ENCODE data around the gene AIPL1. TPM values are rescaled to one million over a fixed set of nuclear protein-coding genes. Genes with fewer than 3 reads are reported as not detected.

Gene AIPL1
- total RNA-seq, 5 donors from 2014 or later (not counting 1 experiment from before 2014, with no cell fraction given), result not detected

GRCh38 chr17:6468051-6468790 lies 33.3 kb upstream of the AIPL1 start:
- Histone ChIP-seq H3K27me3 (replicated peaks in 1 of 2; ENCODE audit: control insufficient read depth in 2 of 2, extremely low read depth in 1 of 2, insufficient read depth in 2 of 2, low read length in 1 of 2) (peaks cover 0 to 24% of the 10 kb centered on the region in 2 experiments), H3K36me3 (ENCODE audit: control insufficient read depth in 2 of 2, extremely low read depth in 1 of 2, insufficient read depth in 1 of 2, low read length in 1 of 2) (no peaks in the 10 kb centered on the region), H3K4me1 (ENCODE audit: control insufficient read depth in 1 of 2, extremely low read depth in 1 of 2, insufficient read depth in 2 of 2, low read length in 2 of 2) (no peaks in the 10 kb centered on the region), H3K9me3 (no peaks in the 10 kb centered on the region), H3K4me3 (ENCODE audit: control insufficient read depth in 1 of 2, extremely low read depth in 1 of 2, low read length in 1 of 2) (no peak overlapping the region), H3K27ac (ENCODE audit: low read length) (no peak overlapping the region)
- no peak for ATAC-seq (replicated peaks in 1 of 4)
- DNase-seq, result no peak
- H3K9me3 Mint-ChIP-seq, result no peaks in the 10 kb centered on the region
- peaks cover 0 to 3% of the 10 kb centered on the region in 2 donors for H3K27me3 Mint-ChIP-seq
- peaks cover 0 to 4% (median 2%) of the 10 kb centered on the region in 3 donors for H3K4me1 Mint-ChIP-seq
- POLR2A ChIA-PET, result no interaction called here
- WGBS (ENCODE audit: insufficient coverage), result 88% methylated on average over 23 of the region's 23 CpGs
- no peak overlapping the region for H3K4me3 Mint-ChIP-seq
- CTCF ChIA-PET, result no interaction called here
- H3K36me3 Mint-ChIP-seq, result no peaks in the 10 kb centered on the region
- no peak overlapping the region for H3K27ac Mint-ChIP-seq

GRCh38 chr17:6467567-6467966 lies 32.6 kb upstream of the AIPL1 start:
- Histone ChIP-seq H3K27me3 (replicated peaks in 1 of 2; ENCODE audit: control insufficient read depth in 2 of 2, extremely low read depth in 1 of 2, insufficient read depth in 2 of 2, low read length in 1 of 2) (peaks cover 0 to 24% of the 10 kb centered on the region in 2 experiments), H3K4me3 (ENCODE audit: control insufficient read depth in 1 of 2, extremely low read depth in 1 of 2, low read length in 1 of 2) (no peak overlapping the region), H3K36me3 (ENCODE audit: control insufficient read depth in 2 of 2, extremely low read depth in 1 of 2, insufficient read depth in 1 of 2, low read length in 1 of 2) (no peaks in the 10 kb centered on the region), H3K4me1 (ENCODE audit: control insufficient read depth in 1 of 2, extremely low read depth in 1 of 2, insufficient read depth in 2 of 2, low read length in 2 of 2) (no peaks in the 10 kb centered on the region), H3K9me3 (no peaks in the 10 kb centered on the region), H3K27ac (ENCODE audit: low read length) (no peak overlapping the region)
- Mint-ChIP-seq H3K4me1 (no peaks in the 10 kb centered on the region), H3K9me3 (no peaks in the 10 kb centered on the region), H3K27me3 (peaks cover 0 to 3% of the 10 kb centered on the region in 2 donors), H3K36me3 (no peaks in the 10 kb centered on the region), H3K4me3 (no peak overlapping the region), H3K27ac (no peak overlapping the region)
- ATAC-seq (replicated peaks in 1 of 4), result no peak
- no peak for DNase-seq
- WGBS (ENCODE audit: insufficient coverage), result no CpG with 5 or more reads among the region's 1 CpG
- CTCF ChIA-PET, result no interaction called here
- POLR2A ChIA-PET, result no interaction called here

- H3K4me1 ChIP-seq (ENCODE audit: control insufficient read depth in 1 of 2, extremely low read depth in 1 of 2, insufficient read depth in 2 of 2, low read length in 2 of 2), result no peaks in the 10 kb centered on the region
- no peak for ATAC-seq (replicated peaks in 1 of 4)
- H3K9me3 Mint-ChIP-seq, result no peaks in the 10 kb centered on the region
- H3K36me3 ChIP-seq (ENCODE audit: control insufficient read depth in 2 of 2, extremely low read depth in 1 of 2, insufficient read depth in 1 of 2, low read length in 1 of 2), result no peaks in the 10 kb centered on the region
- ChIA-PET POLR2A (no interaction called here), CTCF (no interaction called here)
- no peak overlapping the region for H3K4me3 Mint-ChIP-seq
- H3K27ac Mint-ChIP-seq, result no peak overlapping the region
- peaks cover 0 to 17% of the 10 kb centered on the region in 2 experiments for H3K27me3 ChIP-seq (replicated peaks in 1 of 2; ENCODE audit: control insufficient read depth in 2 of 2, extremely low read depth in 1 of 2, insufficient read depth in 2 of 2, low read length in 1 of 2)
- H3K27me3 Mint-ChIP-seq, result peaks cover 0 to 3% of the 10 kb centered on the region in 2 donors
- WGBS (ENCODE audit: insufficient coverage), result 84% methylated on average over 14 of the region's 19 CpGs
- H3K4me1 Mint-ChIP-seq, result peaks cover 0 to 5% (median 5%) of the 10 kb centered on the region in 3 donors
- DNase-seq, result no peak
- H3K36me3 Mint-ChIP-seq, result no peaks in the 10 kb centered on the region
- H3K9me3 ChIP-seq, result no peaks in the 10 kb centered on the region
- no peak overlapping the region for H3K4me3 ChIP-seq (ENCODE audit: control insufficient read depth in 1 of 2, extremely low read depth in 1 of 2, low read length in 1 of 2)
- no peak overlapping the region for H3K27ac ChIP-seq (ENCODE audit: low read length)
Observed at GRCh38 chr17:6465206-6466003, 30.5 kb upstream of the AIPL1 start.

GRCh38 chr17:6464446-6465041 lies 29.6 kb upstream of the AIPL1 start:
- no peaks in the 10 kb centered on the region for H3K36me3 Mint-ChIP-seq
- peaks cover 0 to 3% of the 10 kb centered on the region in 2 donors for H3K27me3 Mint-ChIP-seq
- WGBS (ENCODE audit: insufficient coverage), result 83% methylated on average over 7 of the region's 14 CpGs
- H3K27ac Mint-ChIP-seq, result no peak overlapping the region
- CTCF ChIA-PET, result no interaction called here
- DNase-seq (no peak), ATAC-seq (replicated peaks in 1 of 4) (no peak)
- Histone ChIP-seq H3K27me3 (replicated peaks in 1 of 2; ENCODE audit: control insufficient read depth in 2 of 2, extremely low read depth in 1 of 2, insufficient read depth in 2 of 2, low read length in 1 of 2) (peaks cover 0 to 17% of the 10 kb centered on the region in 2 experiments), H3K9me3 (no peaks in the 10 kb centered on the region), H3K4me3 (ENCODE audit: control insufficient read depth in 1 of 2, extremely low read depth in 1 of 2, low read length in 1 of 2) (no peak overlapping the region), H3K27ac (ENCODE audit: low read length) (no peak overlapping the region), H3K4me1 (ENCODE audit: control insufficient read depth in 1 of 2, extremely low read depth in 1 of 2, insufficient read depth in 2 of 2, low read length in 2 of 2) (no peaks in the 10 kb centered on the region), H3K36me3 (ENCODE audit: control insufficient read depth in 2 of 2, extremely low read depth in 1 of 2, insufficient read depth in 1 of 2, low read length in 1 of 2) (no peaks in the 10 kb centered on the region)
- no peak overlapping the region for H3K4me3 Mint-ChIP-seq
- peaks cover 0 to 5% (median 5%) of the 10 kb centered on the region in 3 donors for H3K4me1 Mint-ChIP-seq
- POLR2A ChIA-PET, result no interaction called here
- H3K9me3 Mint-ChIP-seq, result no peaks in the 10 kb centered on the region

- H3K9me3 Mint-ChIP-seq, result no peaks in the 10 kb centered on the region
- no peaks in the 10 kb centered on the region for H3K9me3 ChIP-seq
- ATAC-seq (replicated peaks in 1 of 4) (no peak), DNase-seq (no peak)
- no peaks in the 10 kb centered on the region for H3K4me1 ChIP-seq (ENCODE audit: control insufficient read depth in 1 of 2, extremely low read depth in 1 of 2, insufficient read depth in 2 of 2, low read length in 2 of 2)
- H3K36me3 ChIP-seq (ENCODE audit: control insufficient read depth in 2 of 2, extremely low read depth in 1 of 2, insufficient read depth in 1 of 2, low read length in 1 of 2), result no peaks in the 10 kb centered on the region
- no peak overlapping the region for H3K4me3 ChIP-seq (ENCODE audit: control insufficient read depth in 1 of 2, extremely low read depth in 1 of 2, low read length in 1 of 2)
- peaks cover 0 to 3% of the 10 kb centered on the region in 2 donors for H3K27me3 Mint-ChIP-seq
- no peak overlapping the region for H3K27ac Mint-ChIP-seq
- ChIA-PET POLR2A (no interaction called here), CTCF (no interaction called here)
- H3K27ac ChIP-seq (ENCODE audit: low read length), result no peak overlapping the region
- no peak overlapping the region for H3K4me3 Mint-ChIP-seq
- WGBS (ENCODE audit: insufficient coverage), result 87% methylated on average over 23 of the region's 24 CpGs
- H3K36me3 Mint-ChIP-seq, result no peaks in the 10 kb centered on the region
- peaks cover 0 to 5% (median 5%) of the 10 kb centered on the region in 3 donors for H3K4me1 Mint-ChIP-seq
- peaks cover 0 to 16% of the 10 kb centered on the region in 2 experiments for H3K27me3 ChIP-seq (replicated peaks in 1 of 2; ENCODE audit: control insufficient read depth in 2 of 2, extremely low read depth in 1 of 2, insufficient read depth in 2 of 2, low read length in 1 of 2)
Observed at GRCh38 chr17:6463616-6464445, 28.9 kb upstream of the AIPL1 start.

- no peaks in the 10 kb centered on the region for H3K9me3 Mint-ChIP-seq
- H3K27me3 Mint-ChIP-seq, result peaks cover 0 to 3% of the 10 kb centered on the region in 2 donors
- Histone ChIP-seq H3K4me3 (ENCODE audit: control insufficient read depth in 1 of 2, extremely low read depth in 1 of 2, low read length in 1 of 2) (no peak overlapping the region), H3K36me3 (ENCODE audit: control insufficient read depth in 2 of 2, extremely low read depth in 1 of 2, insufficient read depth in 1 of 2, low read length in 1 of 2) (no peaks in the 10 kb centered on the region), H3K27me3 (replicated peaks in 1 of 2; ENCODE audit: control insufficient read depth in 2 of 2, extremely low read depth in 1 of 2, insufficient read depth in 2 of 2, low read length in 1 of 2) (peaks cover 0 to 10% of the 10 kb centered on the region in 2 experiments), H3K4me1 (ENCODE audit: control insufficient read depth in 1 of 2, extremely low read depth in 1 of 2, insufficient read depth in 2 of 2, low read length in 2 of 2) (no peaks in the 10 kb centered on the region), H3K27ac (ENCODE audit: low read length) (no peak overlapping the region), H3K9me3 (no peaks in the 10 kb centered on the region)
- WGBS (ENCODE audit: insufficient coverage), result 75% methylated on average over 1 of the region's 2 CpGs
- DNase-seq (no peak), ATAC-seq (replicated peaks in 1 of 4) (no peak)
- H3K36me3 Mint-ChIP-seq, result no peaks in the 10 kb centered on the region
- peaks cover 0 to 5% (median 5%) of the 10 kb centered on the region in 3 donors for H3K4me1 Mint-ChIP-seq
- no peak overlapping the region for H3K4me3 Mint-ChIP-seq
- H3K27ac Mint-ChIP-seq, result no peak overlapping the region
- ChIA-PET CTCF (no interaction called here), POLR2A (interaction anchor here in 1 of 2 donors (0.7 kb wide), 1 partner anchor 22 kb away, joined by 3 read pairs; no protein-coding TSS in a partner anchor)
Observed at GRCh38 chr17:6462692-6463091, 27.8 kb upstream of the AIPL1 start.

All from T-cell (primary cell).